ENCODE data around the gene ZDHHC11B.
"Not testable (repeated sequence)": the region's sequence is repeated elsewhere in the genome, so short reads cannot be mapped to it uniquely, and the experiment has no call there.

The ZDHHC11B gene

DNA sequence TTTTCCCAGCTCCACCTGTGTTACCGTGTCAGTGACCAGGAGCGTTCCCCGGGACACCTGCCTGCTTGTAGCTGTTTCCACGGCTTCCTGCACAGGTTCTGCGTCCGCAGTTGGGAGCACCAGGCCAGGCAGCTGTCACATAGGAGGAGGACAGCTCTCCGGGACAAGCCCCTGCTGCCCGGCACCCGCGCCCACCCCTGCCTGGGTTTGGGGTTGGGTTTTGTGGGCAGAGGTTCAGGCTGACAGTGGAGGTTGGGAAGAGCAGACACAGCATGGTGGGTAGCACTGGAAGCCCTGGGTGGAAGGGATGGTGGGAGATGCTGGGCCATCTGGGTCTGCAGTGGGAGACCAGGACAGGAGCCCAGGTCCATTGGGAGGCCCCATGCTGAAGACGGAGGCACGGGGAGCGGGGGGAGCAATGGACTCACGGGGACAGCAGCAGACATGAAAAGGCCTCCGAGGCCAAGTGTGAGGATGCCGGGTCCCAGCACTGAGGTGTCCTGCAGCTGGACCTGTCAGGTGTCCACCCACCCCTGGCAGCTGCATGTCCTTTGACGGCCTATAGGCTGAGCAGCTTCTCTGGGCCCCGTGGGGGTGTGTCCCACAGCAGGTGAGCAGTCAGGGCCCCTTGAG is 2.8 kb upstream of the ZDHHC11B start:
- FAIRE-seq; DNase-seq (ENCODE audit: insufficient read length, low spot score): not testable (repeated sequence)

DNA sequence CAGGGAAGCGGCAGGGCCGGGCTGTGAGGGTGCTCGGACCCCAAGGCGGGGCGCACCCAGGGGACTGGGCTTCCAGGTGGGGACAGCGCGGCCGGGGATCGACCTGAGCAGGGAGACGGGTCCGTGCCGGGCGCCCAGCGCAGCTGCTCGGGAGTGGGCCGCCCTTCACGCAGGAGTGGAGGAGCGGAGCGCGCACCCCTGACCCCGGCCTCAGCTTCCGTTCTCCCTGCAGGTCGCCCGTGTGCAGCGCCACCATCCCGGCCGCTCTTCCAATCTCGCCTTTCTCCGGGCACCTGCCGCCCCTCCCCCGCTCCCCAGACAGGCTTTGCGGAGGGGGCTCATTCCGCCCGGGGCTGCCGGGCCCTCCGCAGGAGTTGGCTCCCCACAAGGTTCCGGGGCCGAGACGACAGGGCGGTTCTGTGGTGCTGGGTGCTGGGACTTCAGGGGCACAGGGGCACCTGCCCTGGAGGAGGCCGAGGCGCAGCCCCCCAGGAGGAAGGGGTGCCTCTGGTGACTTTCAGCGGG is 714 bp upstream of the ZDHHC11B start:
- DNase-seq (ENCODE audit: insufficient read length, low spot score); FAIRE-seq: not testable (repeated sequence)

DNA sequence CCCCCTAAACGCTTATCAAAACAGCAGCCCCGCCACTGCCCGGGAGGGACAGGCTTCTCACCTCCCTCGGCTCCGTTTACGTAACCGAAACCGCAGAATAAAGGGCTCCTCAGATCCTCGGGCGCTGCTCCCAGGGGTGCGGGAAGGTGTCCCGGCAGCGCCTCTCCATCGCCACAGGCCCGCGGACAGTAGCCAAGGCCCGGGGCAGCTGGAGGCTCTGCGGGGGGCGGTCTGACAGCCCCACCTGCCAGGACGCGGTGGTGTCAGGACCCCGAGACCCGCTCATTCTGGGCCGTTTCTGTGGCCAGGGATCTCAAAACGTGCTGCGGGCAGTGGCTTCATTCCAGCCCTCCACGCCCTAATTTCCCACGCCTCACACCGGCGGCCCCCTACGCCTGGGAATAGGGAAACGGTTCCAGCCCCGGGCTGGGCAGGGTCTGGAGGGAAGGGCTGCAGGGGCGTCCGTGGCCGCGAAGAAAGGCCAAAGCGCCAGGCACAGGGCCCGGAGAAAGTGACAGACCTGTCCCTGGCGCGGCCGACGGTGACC is 575 bp downstream of the ZDHHC11B start:
- peak; percentile 20 for DNase-seq (ENCODE audit: insufficient read length, low spot score)
- FAIRE-seq: not testable (repeated sequence)

DNA sequence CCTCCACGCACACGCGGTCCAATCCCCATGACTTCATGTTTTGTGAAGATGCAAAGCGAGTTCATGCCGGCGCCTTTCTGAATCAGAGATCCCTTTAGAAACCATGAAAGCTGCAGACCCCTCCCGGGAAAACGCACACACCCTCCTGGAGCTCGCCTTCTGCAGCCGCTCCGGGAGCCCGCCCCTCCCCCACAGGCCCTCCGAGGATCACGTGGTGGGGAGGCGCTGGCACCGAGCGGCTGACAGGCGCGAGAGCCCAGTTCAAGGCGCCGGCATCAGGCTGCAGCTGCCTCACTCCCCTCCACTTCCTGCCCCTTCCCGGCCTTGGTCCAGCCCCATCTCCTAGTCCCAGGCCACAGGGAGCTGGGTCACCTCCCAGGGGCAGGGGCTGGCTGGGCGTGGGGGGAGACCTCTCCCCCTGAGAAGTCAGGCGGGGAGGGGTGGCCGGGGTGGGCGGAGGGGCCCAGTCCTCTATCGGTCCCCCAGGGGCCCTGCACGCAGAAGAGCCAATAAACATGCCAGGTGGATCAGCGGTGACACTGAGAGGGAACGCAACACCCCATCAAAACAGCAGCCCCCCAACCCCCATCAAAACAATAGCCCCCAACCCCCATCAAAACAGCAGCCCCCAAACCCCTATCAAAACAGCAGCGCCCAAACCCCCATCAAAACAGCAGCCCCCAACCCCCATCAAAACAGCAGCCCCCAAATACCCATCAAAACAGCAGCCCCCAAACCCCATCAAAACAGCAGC is 1.3 kb downstream of the ZDHHC11B start:
- DNase-seq (ENCODE audit: insufficient read length, low spot score); FAIRE-seq: not testable (repeated sequence)

DNA sequence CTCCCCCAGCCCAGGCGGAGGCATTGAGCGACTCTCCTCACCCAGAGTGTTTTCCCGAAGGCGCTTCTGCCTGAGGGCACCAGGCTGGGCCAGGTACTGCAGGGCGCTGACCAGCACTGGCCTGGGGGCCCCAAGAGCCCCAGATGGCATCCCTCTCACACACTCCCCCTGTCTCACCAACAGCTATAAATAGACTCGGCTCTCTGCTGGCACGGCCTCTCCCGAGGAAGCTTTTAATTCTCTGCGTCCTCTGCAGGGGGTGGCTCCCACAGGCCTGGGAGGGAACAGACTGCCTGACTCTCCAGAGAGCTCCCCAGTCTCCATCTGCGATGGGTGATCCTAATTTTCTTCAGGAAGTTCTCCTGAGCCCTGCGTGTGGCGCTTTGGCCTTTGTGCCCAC is 2.2 kb downstream of the ZDHHC11B start:
- FAIRE-seq; DNase-seq (ENCODE audit: insufficient read length, low spot score): not testable (repeated sequence)

DNA sequence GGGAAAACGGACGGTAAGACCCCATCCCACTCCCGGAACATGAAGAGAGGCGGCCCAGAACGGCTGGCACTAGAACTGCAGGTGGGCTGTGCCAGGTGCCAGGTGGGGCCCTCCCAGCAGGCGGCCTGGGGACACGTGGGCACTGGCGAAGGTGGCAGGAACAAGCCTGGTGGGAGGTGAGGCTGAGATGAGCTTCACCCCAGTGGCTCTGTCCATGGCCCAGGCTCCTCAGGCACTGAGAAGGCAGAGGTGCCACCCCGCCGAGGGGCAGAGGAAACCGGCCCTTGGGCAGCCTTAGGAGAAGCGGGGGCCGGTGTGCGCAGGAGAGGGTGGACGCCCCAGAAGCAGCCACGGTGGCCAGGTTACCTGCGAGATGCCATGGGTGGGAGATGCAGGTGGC is 4.0 kb downstream of the ZDHHC11B start:
- not testable (repeated sequence) for FAIRE-seq; DNase-seq (ENCODE audit: insufficient read length, low spot score)

DNA sequence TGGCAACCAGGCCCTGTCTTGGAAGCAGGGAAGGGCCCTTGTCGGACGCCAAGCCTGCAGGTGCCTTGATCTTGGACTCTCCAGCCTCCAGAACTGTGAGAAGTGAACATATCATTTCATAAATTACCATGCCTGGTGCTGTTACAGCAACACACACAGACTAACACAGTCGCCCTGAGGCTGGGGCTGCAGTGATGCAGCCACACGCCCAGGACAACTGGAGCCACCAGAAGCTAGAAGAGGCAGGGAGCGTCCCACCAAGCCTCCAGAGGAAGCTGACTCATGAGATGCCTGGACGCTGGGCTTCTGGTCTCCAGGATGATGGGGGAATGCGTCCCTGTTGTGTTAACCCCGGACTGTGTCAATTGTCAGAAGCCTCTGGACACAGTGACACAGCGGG is 5.6 kb downstream of the ZDHHC11B start:
- FAIRE-seq; DNase-seq (ENCODE audit: insufficient read length, low spot score): not testable (repeated sequence)

DNA sequence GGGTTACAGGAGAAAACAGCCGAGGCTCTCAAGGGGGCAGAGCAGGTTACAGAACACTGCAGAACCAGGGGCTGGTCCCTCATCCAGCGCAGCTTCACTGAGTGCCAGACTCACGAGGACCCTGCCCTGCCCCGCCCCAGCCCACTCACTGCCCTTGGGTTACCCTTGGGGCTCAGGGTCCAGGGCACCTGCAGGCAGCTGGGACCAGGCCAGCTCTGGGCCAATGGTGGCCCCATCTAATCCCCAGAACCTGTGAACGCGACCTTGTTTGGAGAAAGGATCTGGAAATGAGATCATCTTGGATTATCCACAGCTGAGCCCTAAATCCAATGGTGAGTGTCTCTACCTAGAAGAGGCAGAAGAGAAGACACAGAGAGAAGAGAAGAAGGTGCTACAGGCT is 6.1 kb downstream of the ZDHHC11B start:
- FAIRE-seq; DNase-seq (ENCODE audit: insufficient read length, low spot score): not testable (repeated sequence)

DNA sequence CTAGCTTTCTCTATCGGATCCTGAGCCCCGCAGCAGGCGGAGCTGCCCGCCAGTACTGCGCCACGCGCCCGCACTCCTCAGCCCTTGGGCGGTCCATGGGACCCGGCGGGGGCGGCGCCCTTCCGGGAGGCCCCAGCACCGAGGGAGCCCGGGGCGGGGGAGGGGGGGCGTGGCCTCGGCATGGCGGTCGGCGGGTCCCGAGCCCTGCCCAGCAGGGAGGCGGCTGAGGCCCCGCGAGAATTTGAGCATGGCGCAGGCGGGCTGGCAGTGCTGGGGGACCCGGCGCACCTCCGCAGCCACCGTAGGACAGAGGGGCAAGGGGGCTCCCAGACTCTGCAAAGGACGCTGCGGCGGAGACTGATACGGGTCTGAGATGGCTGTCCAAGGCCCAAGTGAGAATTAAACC is 6.8 kb downstream of the ZDHHC11B start:
- FAIRE-seq: no peak

DNA sequence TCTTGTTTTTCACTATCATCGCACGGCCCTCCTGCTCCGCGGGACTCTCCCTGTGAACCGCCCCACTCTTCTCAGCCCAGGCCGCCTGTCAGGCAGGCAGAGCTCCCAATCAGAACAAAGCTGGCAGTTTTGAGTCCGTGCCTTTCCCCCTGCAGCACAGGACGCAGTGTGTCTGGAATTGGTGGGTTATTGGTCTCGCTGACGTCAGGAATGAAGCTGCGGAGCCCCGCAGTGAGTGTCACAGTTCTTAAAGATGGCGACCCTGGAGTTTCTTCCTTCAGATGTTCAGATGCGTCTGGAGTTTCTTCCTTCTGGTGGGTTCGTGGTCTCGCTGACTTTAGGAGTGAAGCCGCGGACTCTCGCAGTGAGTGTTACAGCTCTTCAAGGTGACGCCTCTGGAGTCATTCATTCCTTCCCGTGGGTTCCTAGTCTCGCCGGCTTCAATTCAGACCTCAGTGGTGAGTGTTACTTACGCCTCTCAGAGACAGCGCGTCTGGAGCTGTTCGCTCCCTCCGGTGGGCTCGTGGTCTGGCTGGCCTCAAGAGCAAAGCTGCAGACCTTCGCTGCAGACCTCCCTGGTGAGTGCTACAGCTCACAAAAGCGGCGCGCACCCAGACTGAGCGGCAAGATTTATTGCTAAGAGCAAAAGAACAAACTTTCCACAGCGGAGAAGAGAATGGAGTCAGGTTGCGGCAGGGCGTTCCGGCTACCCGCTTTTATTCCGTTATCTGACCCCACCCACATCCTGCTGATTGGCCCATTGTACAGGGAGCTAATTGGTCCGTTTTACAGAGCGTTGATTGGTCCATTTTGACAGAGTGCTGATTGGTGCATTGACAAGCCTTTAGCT is 7.4 kb downstream of the ZDHHC11B start:
- DNase-seq (ENCODE audit: insufficient read length, low spot score): no peak
- FAIRE-seq: no peak

More for the DNA sequence above, 6.8 kb downstream of the ZDHHC11B start:
- DNase-seq (ENCODE audit: insufficient read length, low spot score): peak; percentile 3

DNA sequence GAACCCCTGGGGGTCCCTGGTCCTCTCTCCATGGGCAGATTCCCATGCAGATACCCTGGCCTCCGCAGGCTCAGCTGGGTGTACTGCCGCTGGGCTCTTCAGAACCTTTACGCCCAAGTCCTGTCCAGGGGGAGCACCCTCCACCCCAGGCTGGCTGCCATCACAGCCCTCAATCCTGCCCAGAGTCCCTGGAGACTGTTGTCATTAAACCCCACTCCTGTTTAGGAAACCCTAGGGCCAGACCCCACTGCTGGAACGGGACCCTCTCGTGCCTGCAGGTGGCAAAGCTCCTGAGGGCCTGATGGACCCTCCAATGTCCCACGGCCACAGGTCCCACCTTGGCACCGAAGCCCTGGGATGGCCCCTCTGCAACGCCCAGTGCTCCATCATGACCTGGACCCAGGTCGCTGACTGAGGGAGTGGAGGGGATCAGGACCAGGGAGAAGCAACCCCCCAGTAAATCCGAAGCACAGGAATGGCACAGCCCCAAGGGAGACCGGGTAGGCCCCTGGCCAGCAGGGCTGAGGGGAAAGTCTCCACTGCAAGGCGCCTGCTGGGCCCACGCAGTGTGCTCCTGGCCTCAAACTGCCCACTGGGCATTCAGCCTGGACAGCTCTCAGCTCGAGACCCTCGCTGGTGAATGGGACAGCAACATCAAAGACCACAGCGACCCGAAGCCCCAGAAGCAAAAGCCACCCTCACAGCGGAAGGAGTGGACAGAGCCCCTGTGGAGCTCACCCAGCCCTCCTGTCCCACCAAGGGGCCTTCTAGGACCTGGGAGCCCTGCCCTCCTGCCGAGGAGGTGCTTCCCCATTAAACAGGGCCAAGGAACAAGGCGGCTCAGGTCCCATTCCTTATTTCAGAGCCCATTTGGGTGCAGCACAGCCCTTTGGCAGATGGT is 8.3 kb downstream of the ZDHHC11B start:
- FAIRE-seq: no peak
- DNase-seq (ENCODE audit: insufficient read length, low spot score): peak; percentile 22

DNA sequence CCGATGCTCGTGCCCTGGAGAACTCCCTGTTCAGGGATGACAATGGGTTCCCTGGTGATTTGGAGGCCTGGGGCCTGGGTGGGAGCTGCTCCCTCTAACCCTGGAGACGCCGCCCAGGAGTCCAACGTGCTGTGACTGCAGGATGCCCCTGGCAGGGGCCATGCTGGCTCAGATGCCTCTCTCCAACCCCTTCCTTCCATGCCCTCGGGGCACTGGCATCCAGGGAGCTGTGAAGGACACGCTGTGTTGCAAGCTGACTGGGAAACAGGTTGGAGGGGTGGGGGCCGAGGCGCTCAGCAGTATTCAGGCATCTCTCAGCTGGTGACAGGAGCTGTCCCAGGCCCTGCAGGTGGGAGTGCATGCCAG is 9.0 kb downstream of the ZDHHC11B start:
- DNase-seq (ENCODE audit: insufficient read length, low spot score); FAIRE-seq: not testable (repeated sequence)

DNA sequence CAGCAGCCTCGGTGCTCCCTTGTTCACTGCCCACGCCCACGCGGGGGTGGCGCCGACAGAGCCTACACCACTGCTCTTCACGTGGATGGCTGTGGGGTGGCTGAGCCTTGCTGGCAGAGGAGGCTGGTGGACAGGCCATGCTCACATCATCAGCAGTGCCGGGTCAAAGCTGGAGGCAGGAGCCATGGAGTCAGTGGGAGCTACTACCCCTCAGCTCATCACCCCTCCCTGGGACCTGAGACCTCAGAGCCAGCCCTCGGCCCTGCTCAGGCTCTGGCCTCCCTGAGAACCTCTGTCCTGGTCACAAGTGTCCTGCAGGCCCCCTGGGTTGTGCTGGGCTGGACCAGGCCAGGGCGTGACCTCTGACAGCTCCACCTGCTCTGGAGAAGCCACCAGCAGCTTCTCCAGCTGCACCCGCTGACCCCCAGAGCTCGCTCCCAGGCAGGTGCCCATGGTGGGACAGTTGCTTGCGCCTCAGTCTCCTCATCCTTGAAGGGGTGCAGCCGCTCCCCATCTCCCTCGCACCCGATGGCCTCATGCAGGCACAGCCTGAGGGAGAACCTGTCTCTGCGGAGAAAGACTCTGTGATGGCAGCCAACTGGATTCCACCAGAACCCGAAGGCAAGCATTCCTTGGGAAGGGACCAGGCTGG is 9.5 kb downstream of the ZDHHC11B start:
- not testable (repeated sequence) for FAIRE-seq
- peak; percentile 21 for DNase-seq (ENCODE audit: insufficient read length, low spot score)

DNA sequence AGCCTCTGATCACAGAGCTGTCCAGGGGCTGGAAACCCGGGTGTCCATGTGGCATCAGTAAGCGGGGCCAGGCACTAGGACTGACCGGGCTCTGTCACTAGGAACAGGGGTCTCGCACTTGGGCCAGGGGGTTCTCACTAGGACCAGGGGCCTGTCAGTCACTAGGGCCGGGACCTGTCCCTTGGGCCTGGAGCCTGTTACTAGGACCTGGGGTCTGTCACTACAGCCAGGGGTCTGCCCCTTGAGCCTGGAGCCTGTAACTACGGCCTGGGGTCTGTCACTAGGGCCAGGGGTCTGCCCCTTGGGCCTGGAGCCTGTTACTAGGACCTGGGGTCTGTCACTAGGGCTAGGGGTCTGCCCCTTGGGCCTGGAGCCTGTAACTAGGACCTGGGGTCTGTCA is 10.2 kb downstream of the ZDHHC11B start:
- FAIRE-seq: not testable (repeated sequence)

DNA sequence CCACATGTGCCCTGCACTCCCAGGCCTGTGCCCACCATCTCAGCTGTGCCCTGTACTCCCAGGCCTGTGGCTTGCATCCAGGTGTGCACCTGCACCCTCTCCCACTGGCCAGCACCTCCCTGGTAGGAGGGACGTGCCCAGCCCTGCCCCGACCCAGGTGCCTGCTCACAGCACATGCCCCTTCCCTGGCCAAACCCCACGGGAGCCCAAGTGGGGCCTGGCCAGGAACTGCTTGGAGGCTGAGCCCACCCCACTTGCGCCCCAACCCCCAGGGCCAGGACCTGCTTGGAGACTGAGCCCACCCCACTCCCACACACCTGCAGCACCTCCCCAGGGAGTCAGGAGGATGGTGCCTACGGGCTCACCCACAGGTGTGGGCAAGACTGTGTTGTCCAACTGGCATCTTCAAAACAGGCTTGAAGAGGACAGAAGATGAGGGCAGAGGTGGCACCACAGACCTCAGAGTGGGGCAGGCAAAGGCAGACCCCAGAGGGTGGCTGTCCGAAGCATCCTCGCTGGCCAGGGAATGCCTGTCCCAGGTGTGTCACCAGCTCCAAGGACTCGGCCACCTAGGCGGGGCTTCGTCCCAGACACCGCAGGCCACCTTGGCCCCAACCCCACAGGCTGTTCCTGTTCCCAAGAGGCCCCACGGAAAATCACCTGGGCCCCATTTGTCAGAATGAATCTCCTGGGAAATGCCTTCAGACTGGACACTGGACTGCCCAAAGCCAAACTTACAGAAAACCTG is 10.8 kb downstream of the ZDHHC11B start:
- DNase-seq (ENCODE audit: insufficient read length, low spot score): no peak
- no peak for FAIRE-seq

More for the DNA sequence above, 10.2 kb downstream of the ZDHHC11B start:
- DNase-seq (ENCODE audit: insufficient read length, low spot score): not testable (repeated sequence)

DNA sequence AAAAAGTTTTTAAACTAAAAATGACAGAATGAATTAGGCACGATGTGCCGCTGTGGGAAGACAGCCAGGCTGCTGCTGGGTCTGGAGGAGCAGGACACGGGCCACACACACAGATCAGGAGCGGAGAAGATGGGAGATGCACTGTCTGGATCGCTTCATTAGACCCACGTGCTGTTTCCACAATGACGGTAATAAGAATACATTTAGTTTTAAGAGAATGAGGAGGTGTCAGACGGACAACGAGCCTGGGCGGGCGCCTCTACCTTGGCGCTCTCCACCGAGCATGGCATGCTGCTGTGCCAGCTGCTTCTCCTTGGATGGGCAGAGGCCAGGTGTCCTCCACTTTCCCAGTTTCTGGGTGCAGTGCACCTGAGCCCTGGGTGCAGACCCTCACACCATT is 11.6 kb downstream of the ZDHHC11B start:
- not testable (repeated sequence) for FAIRE-seq; DNase-seq (ENCODE audit: insufficient read length, low spot score)

DNA sequence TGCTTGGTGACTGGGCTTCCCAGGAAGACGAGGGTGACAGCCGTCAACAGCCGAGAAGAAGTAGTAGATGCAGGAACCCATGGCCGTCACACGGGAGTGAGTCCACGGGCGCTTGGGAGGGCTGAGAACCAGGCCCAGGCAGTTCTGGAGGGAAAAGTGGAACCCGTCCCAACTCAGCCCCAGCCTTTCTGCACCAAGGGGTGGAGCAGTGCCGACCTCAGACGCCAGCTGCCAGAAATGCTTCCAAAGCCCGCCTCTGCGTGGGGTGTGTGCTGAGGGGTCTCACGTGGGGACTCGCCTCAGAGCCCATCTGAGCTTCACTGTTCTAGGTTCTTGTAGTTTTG is 12.0 kb downstream of the ZDHHC11B start:
- FAIRE-seq; DNase-seq (ENCODE audit: insufficient read length, low spot score): not testable (repeated sequence)

DNA sequence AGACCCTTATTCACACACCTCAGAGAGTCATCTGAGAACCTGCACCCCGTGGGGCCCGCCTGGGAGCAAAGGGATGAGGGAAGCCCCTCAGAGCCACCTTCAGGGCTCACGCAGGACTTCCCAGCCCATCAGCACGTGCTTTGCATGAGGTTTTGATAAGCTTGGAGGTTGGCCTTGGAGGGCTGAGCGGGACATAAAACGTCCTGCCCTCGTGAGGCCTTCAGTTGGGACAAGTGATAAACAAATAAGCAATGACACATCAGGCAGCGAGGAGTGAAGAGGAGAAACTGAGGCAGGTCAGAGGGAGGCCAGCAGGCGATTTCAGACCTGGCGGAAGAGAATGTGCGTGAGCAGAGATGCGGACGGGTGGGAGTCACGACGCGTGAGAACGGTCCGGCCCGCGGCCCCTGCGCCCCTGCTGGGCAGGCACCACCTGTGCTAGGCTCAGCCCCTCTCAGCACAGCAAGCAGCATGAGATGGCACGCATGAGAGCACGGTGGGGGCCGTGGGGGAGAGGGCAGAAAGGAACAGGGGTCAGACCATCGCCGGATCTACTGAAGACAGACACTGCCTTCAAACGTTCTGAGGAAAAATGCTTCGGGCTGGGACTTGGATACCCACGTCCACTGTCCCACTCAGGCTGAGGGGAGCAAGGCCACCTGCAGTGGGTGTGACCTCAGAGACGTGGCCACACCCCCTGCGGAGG is 12.5 kb downstream of the ZDHHC11B start:
- not testable (repeated sequence) for FAIRE-seq; DNase-seq (ENCODE audit: insufficient read length, low spot score)

All from GM19239 (cell line).